Stimulated activated CD8-positive, alpha-beta memory T cell treated with anti-CD3 and anti-CD28 coated beads, Interleukin-7, amount 100 ng/mL, for 4 hours (primary cell): ENCODE data around the gene KCNC1.

Experiments used
- DNase-seq, 2 donors: peaks; one replicate each; pipeline ENCODE4 v3.0.0-alpha.2; 2020; ENCODE audit warnings: low read depth in 2 of 2

Gene KCNC1

DNA sequence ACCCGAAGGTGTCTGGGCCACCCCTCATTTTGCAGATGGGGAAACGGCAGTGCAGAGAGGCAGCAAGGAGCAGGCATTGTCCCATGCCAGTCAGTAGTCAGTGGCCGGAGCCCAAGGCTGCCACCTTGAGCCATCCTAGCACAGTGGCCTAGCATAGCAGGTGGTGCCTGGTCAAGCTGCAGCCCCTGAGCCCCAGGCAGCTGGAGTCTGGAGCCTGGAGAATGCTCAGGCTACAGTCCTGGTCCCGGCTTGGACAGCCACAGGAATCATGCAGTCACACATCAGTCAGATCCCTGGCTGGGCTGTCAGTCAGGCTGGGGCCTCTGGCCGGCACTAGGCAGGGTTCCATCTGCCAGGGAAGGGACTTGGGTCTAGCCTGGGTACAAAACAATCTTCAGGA, 18.6 kb downstream of the KCNC1 start:
- no peak for DNase-seq

DNA sequence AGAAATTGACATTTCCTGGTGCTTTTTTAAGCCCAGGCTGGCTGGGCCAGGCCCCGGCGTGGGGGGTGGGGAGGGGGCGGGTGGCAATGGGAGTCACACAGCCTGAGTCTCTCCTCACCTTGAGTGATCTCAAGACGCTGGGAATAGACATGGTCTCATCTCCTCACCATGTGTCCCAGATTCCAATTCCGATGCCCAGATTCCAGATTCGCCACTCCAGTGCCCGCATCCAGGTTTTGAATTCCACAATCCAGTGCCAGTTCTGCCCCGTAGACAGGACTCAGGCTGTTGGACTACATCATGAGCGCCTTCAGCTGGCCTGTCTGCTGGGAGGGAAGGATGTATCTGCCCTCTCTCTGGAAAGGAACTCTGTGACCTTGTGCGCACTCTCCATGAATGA, 19.1 kb downstream of the KCNC1 start:
- DNase-seq, result no peak

DNA sequence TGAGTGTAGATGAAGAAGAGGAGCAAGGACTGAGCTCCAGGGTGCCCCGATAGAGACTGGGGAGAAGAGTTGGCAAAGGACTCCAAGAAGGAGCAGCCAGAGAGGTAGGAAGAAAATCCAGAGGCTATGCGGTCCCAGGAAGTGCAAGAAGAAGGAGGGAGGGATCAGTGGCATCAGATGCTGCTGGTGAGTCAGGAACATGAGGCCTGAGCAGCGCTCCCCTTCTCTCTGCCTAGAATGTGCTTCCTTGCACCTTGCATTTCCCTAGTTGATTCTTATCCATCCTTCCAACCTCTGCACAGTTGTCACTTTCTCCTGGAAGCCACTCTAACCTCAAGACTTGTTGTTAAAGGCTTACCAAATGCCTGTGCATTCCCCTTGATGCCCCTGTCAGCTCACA, 21.3 kb downstream of the KCNC1 start:
- no peak for DNase-seq

- no peak for DNase-seq
These were observed 25.8 kb downstream of the KCNC1 start for GRCh38 chr11:17760102-17761029.

DNA sequence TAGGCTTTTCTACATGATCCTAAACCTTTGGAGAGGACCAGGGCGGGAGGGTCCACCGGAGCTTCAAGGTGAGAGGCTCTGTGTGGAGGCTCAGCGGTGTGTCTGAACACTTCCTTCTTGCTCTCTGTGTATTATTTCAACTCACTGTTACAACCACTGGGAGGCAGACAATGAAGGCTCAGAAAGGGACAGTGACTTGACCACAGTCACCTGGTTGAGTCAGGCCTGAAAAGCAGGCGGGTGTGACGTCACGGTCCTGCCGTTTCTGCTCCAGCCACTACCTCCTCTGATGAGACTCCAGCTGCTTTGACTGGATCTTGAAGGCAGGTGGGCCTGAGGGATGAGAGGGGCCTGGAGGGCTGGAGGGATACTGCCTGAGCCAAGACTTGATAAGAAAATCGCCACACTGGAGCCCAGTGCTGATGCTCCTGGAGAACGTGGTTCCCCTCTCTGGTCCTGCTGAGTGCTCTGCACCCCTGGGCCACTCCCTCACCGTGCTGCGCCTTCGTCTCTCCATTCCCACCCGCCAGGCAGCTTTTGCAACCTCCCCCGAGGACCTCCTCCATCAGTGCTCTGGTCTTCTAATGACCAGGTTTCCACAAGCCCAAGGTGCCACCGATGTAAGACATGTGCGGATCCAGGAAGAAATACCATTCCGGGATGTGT, 27.9 kb downstream of the KCNC1 start:
- no peak for DNase-seq

DNA sequence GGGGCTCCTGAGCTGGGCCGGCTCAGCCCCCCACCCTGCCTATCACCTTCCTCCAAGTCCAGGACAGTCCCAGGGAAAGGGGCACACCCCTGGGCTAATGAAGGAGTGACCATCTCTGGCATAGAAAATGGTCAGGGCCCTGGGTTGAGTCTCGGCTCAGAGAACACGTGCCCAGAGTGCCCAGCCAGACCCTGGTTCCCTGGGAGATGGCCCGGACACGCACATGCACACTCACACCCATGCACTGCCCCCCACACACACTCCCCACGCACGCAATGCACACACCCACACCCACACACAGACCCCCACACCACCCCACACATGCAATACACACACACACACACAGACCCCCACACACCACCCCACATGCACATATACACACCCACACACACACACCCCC, 28.7 kb downstream of the KCNC1 start:
- no peak for DNase-seq

GRCh38 chr11:17763703-17764102, 29.1 kb downstream of the KCNC1 start:
- DNase-seq, result no peak

DNA sequence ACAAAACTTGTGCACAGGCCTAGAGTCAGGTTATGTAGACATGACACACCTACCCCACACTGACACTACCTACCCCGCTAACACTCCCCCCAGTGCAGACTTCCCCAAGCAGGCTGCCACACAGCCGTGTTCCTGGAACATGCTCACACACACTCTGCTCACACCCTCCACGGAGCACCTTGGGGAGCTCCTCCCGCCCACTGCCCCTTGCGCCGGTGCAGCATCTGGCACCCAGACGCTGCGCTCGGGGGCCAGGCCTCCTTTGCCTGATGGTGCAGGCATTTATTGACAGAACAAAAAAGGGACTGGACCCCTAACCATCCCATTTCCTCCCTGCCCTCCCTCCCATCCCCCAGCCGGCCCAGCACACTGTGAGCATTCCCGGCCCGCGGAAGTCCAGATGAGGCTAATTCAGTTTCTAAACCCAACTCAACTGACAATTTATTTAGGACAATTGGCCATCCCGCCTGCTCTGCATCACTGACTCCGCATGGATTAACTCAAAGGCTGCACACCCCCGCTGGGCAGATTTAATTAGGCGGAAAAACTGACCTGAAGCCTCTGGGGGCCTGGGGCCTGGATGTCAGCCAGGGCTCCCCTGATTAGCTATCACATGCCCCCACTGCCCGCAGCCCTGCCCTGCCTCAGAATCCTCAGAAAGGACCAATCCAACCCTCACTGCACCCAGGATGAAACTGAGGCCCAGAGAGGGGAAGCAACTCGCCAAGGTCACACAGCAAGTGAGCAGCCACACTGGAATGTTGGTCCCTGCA, 30.1 kb downstream of the KCNC1 start:
- DNase-seq, result no peak

DNA sequence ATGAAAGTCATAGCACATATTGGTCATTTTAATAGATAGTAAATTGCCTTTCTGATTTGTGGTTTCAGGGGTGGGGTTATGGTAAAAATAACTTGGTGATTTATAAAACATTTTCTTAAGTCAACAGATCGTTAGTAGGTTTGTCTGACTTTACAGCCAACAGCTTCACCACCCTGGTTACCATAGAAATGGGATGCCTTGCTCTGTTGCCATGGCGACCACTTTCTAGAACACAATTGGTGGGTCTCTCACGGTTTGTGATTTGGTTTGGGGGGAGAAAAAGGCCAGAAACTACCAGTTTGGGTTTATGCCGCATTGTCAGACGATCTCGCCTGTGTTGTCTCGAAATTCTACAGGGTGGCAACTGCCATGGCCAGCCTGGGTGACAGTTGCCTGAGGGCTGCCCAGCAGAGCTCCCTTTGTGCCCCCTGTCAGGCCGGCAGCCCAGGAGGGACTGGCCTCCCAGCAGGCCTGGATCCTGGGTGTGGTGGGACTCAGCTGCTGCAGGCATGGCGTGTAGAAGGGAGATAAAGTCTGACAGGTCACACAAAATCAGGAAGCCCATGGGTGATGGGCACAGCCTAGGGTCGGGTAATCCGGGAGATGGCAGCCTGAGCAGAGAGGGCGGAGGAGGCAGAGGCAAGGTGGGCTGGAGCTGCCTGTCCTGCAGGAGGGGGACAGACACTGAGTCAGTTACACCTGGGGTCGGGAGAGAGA, 30.9 kb downstream of the KCNC1 start:
- no peak for DNase-seq

DNA sequence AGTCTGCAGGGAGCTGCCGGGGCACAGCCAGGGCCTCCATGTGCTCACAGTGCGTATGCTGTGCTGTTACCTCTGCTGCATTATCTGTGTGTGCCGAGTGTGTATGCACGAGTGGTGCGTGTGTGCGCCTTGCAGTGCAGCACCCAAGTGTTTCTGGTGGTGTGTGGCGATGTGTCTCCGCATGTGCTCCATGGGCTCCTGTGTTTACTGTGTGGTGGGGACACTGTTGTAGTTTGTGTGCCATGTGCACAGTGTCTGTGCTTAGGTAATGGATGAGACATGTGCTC, 31.4 kb downstream of the KCNC1 start:
- no peak for DNase-seq

DNA sequence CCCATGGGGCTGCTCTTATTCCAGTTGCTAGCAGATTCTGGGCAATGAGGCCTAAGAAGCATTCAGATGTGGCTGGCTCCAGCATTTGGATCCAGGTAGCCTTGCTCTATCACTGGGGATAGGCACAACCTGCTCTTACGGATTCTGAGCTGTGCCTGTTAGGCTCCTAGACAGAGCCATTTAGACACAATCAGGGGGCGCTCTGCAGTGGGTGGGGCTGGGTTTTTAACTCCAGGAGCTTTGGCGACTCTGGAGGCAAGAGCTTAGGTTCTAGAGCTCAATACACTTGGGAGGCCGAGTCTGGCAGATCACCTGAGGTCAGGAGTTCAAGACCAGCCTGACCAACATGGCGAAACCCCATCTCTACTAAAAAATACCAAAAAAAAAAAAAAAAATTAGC, 32.0 kb downstream of the KCNC1 start:
- DNase-seq, result no peak

GRCh38 chr11:17767301-17767885, 32.8 kb downstream of the KCNC1 start:
- no peak for DNase-seq

DNA sequence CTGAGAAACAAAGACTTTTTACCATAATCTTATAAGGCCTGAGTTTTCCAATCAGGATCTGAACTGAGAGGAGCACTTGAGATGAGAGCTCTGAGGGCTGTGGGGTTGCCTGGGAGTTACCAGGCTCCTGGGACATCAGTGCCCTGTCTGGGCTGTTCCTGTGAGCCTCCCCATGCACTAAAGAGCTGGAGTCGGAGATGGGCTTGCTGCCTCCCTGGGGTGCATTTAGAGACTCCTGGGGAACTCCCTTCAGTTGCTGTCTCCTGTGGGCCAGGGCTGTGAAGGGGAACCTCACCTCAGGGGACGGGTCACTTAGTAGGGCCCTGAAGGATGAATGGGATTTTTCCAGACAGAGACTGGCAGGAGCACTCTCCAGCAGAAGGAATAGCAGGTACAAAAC, 33.3 kb downstream of the KCNC1 start:
- no peak for DNase-seq

GRCh38 chr11:17768547-17768946, 34.0 kb downstream of the KCNC1 start:
- DNase-seq, result no peak

DNA sequence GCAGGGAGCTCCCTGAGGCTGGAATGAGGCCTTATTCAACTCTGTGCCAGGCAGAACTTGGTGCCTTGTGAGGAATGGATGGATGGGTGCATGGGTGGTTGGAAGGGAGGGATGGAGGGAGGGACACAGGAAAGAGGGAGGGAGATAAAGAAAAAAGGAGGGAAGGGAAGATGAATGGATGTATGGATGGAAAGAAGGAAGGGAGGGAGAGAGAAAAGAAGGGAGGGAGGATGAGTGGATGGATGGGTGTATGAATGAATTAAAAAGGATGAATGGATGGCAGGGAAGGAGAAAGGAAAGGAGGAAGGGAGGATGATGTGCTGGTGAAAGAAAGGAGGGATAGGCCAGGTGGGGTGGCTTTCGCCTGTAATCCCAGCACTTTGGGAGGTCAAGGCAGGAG, 34.6 kb downstream of the KCNC1 start:
- DNase-seq, result no peak

- no peak for DNase-seq
These were observed 35.6 kb downstream of the KCNC1 start for GRCh38 chr11:17770048-17770652.

DNA sequence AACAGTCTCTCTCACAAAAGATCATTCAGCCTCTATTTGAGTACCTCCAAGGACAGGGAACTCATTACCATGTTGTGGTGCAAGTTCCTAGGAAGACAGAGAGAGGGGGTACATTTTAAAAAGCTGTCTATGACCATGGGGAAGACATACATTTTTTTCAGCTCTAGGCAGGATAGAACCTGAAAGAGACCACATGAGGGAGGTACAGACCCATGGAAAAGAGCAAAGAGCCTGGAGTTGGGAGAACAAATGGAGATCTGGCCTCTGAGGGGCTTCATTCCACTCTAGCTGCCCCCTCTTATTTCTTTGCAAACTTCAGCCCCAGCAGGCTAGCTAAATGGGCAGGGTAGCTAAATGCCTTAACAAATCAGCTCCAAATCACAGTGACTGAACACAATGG, 36.3 kb downstream of the KCNC1 start:
- no peak for DNase-seq

DNA sequence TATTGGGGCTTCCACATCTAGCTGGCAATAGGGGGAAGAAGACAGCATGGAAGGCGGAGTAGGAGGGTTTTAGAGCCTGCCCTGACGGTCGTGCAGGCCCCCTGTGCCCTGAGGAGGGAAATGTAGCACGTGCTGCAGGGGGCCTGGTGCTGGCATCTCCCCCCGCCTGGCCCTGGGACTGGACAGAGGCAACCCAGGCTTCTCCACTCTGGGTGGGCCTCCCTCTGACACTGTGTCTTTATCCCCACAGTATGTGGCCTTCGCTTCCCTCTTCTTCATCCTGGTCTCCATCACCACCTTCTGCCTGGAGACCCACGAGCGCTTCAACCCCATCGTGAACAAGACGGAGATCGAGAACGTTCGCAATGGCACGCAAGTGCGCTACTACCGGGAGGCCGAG, 36.8 kb downstream of the KCNC1 start:
- no peak for DNase-seq

GRCh38 chr11:17771841-17772401, 37.3 kb downstream of the KCNC1 start:
- DNase-seq, result no peak

GRCh38 chr11:17772704-17773600, 38.4 kb downstream of the KCNC1 start:
- DNase-seq, result no peak
